Transverse colon (tissue), 4 donors: ENCODE measurements around the gene PNCK. TPM values are rescaled to one million over a fixed set of nuclear protein-coding genes. Genes with fewer than 3 reads are reported as not detected.
"Not testable (repeated sequence)": the region's sequence is repeated elsewhere in the genome, so short reads cannot be mapped to it uniquely, and the experiment has no call there.

Experiments used
- DNase-seq: peaks from one replicate; pipeline ENCODE4 v3.0.0-alpha.2; 2019
- H3K27ac ChIP-seq, 4 donors: fragments of 200-600 bp; sonication (generic); 2 replicates each; pipeline ENCODE4 v1.5.1; 2016 to 2018; ENCODE audit warnings: inconsistent platforms in 4 of 4
- H3K27me3 ChIP-seq: fragments of 200-600 bp; sonication (generic); 2 replicates; pipeline ENCODE4 v1.5.1; 2017; ENCODE audit warnings: inconsistent platforms
- H3K36me3 ChIP-seq, 4 donors: fragments of 200-600 bp; sonication (generic); 2 replicates each; pipeline ENCODE4 v1.5.1; 2017 to 2019; ENCODE audit warnings: inconsistent platforms in 4 of 4
- H3K4me1 ChIP-seq, 4 donors: fragments of 200-600 bp; sonication (generic); 2 replicates each; pipeline ENCODE4 v1.5.1; 2017 to 2020; ENCODE audit warnings: inconsistent platforms in 4 of 4
- H3K4me3 ChIP-seq, 4 donors: fragments of 200-600 bp; sonication (generic); 1 replicate in 1 of 4; 2 replicates in 3 of 4; pipeline versions ENCODE4 v1.5.1 to v1.6.1; 2017 to 2019; ENCODE audit warnings: inconsistent platforms in 4 of 4
- H3K9me3 ChIP-seq, 2 donors: fragments of 200-600 bp; sonication (generic); 2 replicates each; pipeline ENCODE4 v1.5.1; 2017 to 2019; ENCODE audit warnings: inconsistent platforms in 2 of 2
- CTCF ChIP-seq, 5 experiments: fragments of 200-600 bp in 3 of 5; fragments of 450-650 bp in 2 of 5; sonication (generic) in 3 of 5; IDR thresholded peaks; 1 replicate in 2 of 5; 2 replicates in 3 of 5; pipeline ENCODE4 v1.5.1; 2016 to 2017; ENCODE audit warnings: antibody characterized with exemption in 5 of 5, inconsistent platforms in 3 of 5, mild to moderate bottlenecking in 2 of 5, moderate library complexity in 1 of 5
- EP300 ChIP-seq: sonication (generic); formaldehyde crosslinking; IDR thresholded peaks from one replicate; pipeline ENCODE4 v1.6.1; 2017; ENCODE audit warnings: antibody characterized with exemption, low read depth
- POLR2A ChIP-seq: fragments of 450-650 bp; IDR thresholded peaks from one replicate; pipeline ENCODE4 v1.6.1; 2016; ENCODE audit warnings: antibody characterized with exemption, mild to moderate bottlenecking, moderate library complexity
- POLR2AphosphoS5 ChIP-seq, 3 donors: sonication (generic); formaldehyde crosslinking; IDR thresholded peaks; one replicate each; pipeline ENCODE4 v1.6.1; 2016; ENCODE audit warnings: antibody characterized with exemption in 3 of 3
- WGBS, 2 donors: methylation state at CpG; one replicate each; pipeline ENCODE4 v1.1.5; 2018; ENCODE audit warnings: low coverage in 1 of 2; 5-methylcytosine and 5-hydroxymethylcytosine counted together
- in situ Hi-C, 4 donors: fragments of 200-750 bp; cut with MboI; loops; one replicate each; pipeline versions ENCODE4 v1.15.0 to v1.15.1; 2017; ENCODE audit warnings: low sequenced_read_pairs in 3 of 4, low pct_ligation_motif_present in 1 of 4, low pct_unique_long_range_greater_than_20kb in 1 of 4
- intact Hi-C: fragments of 100-400 bp; cut with DNase I; formaldehyde crosslinking; loops from one replicate; pipeline ENCODE4 v1.15.1; 2023; ENCODE audit warnings: low total_unique reads
- total RNA-seq, 4 donors: library from RNA; depleted of rRNA; stranded (reverse); fragments of >200 nt; gene quantifications; one replicate each; pipeline ENCODE4 v1.1.0, GENCODE V29; 2016

The PNCK gene
- total RNA-seq, 4 donors from 2014 or later, result 6.5 to 74.4 (median 7.9) TPM; not detected in 1

- H3K36me3 ChIP-seq, result no peaks in the 10 kb centered on the region
- in situ Hi-C loops, result no loop called here
- intact Hi-C loops, result no loop called here
- H3K27ac ChIP-seq, result no peak overlapping the region
- TF ChIP-seq POLR2AphosphoS5 (IDR thresholded peaks at IDR 0.05), result no peak
- WGBS, 2 donors, result 92% methylated on average over 6 of the region's 6 CpGs; no CpG with 5 or more reads in 1 of the 2 donors
- no peaks in the 10 kb centered on the region for H3K27me3 ChIP-seq
- no peak for DNase-seq
- peaks cover 3 to 25% (median 14%) of the 10 kb centered on the region in 4 donors for H3K4me1 ChIP-seq
- no peak overlapping the region for H3K4me3 ChIP-seq
- H3K9me3 ChIP-seq, result no peaks in the 10 kb centered on the region
These were observed 33.8 kb upstream of the PNCK start for GRCh38 chrX:153707406-153707805.

- H3K36me3 ChIP-seq, result no peaks in the 10 kb centered on the region
- no peak for DNase-seq
- no peaks in the 10 kb centered on the region for H3K9me3 ChIP-seq
- no peak overlapping the region for H3K27ac ChIP-seq
- H3K4me1 ChIP-seq, result peaks cover 3 to 30% (median 16%) of the 10 kb centered on the region in 4 donors
- intact Hi-C loops, result no loop called here
- no peak overlapping the region for H3K4me3 ChIP-seq
- in situ Hi-C loops, result no loop called here
- no peaks in the 10 kb centered on the region for H3K27me3 ChIP-seq
- 68% methylated on average over 9 of the region's 9 CpGs; no CpG with 5 or more reads in 1 of the 2 donors for WGBS, 2 donors
- no peak for TF ChIP-seq EP300
- TF ChIP-seq CTCF (IDR thresholded peaks at IDR 0.05), result no peak
- no peak for TF ChIP-seq POLR2A
- no peak for TF ChIP-seq POLR2AphosphoS5 (IDR thresholded peaks at IDR 0.05)
These were observed 33.2 kb upstream of the PNCK start for GRCh38 chrX:153706799-153707198.

- H3K36me3 ChIP-seq, intact Hi-C loops: not testable (repeated sequence)
These were observed 31.9 kb upstream of the PNCK start for GRCh38 chrX:153705403-153706060.

GRCh38 chrX:153704631-153705402, 31.2 kb upstream of the PNCK start:
- peaks cover 7 to 47% (median 28%) of the 10 kb centered on the region in 4 donors for H3K4me1 ChIP-seq
- H3K9me3 ChIP-seq, in situ Hi-C loops, H3K4me3 ChIP-seq, DNase-seq, intact Hi-C loops, H3K27me3 ChIP-seq, H3K36me3 ChIP-seq: not testable (repeated sequence)
- peak overlapping the region in 2 of 4 donors; percentile 41 to 64 for H3K27ac ChIP-seq
- whole genome bisulfite sequencing, 2 donors, result 74% methylated on average over 12 of the region's 12 CpGs; no CpG with 5 or more reads in 1 of the 2 donors

More at GRCh38 chrX:153705403-153706060, 31.9 kb upstream of the PNCK start:
- H3K9me3 ChIP-seq, in situ Hi-C loops, DNase-seq, H3K27me3 ChIP-seq, H3K4me3 ChIP-seq: not testable (repeated sequence)
- Histone ChIP-seq H3K4me1 (peaks cover 7 to 43% (median 23%) of the 10 kb centered on the region in 4 donors), H3K27ac (peak overlapping the region in 2 of 4 donors; percentile 41 to 64)
- 84% methylated on average over 17 of the region's 18 CpGs; no CpG with 5 or more reads in 1 of the 2 donors for WGBS, 2 donors

- H3K4me1 ChIP-seq, result peaks cover 10 to 52% (median 31%) of the 10 kb centered on the region in 4 donors
These were observed 30.5 kb upstream of the PNCK start for GRCh38 chrX:153704021-153704526.

More at GRCh38 chrX:153704021-153704526, 30.5 kb upstream of the PNCK start:
- peak overlapping the region in 3 of 4 donors; percentile 12 to 72 (median 64) for H3K27ac ChIP-seq
- no peaks in the 10 kb centered on the region for H3K27me3 ChIP-seq
- H3K9me3 ChIP-seq, result no peaks in the 10 kb centered on the region
- H3K36me3 ChIP-seq, result no peaks in the 10 kb centered on the region
- in situ Hi-C loops (no loop called here), intact Hi-C loops (no loop called here)
- DNase-seq, result no peak
- no peak overlapping the region for H3K4me3 ChIP-seq
- 84% methylated on average over 18 of the region's 18 CpGs; no CpG with 5 or more reads in 1 of the 2 donors for WGBS, 2 donors
- TF ChIP-seq POLR2A (no peak), CTCF (IDR thresholded peaks at IDR 0.05) (no peak), POLR2AphosphoS5 (IDR thresholded peaks at IDR 0.05) (no peak), EP300 (no peak)
